Measurements from ENCODE around the gene MEIOB.

GRCh38 chr16:1857433-1858097 lies 14.4 kb downstream of the MEIOB start:
- TF ChIP-seq POLR2A (IDR thresholded peaks at IDR 0.05) = no peak
- TF ChIP-seq, protein P1, sequence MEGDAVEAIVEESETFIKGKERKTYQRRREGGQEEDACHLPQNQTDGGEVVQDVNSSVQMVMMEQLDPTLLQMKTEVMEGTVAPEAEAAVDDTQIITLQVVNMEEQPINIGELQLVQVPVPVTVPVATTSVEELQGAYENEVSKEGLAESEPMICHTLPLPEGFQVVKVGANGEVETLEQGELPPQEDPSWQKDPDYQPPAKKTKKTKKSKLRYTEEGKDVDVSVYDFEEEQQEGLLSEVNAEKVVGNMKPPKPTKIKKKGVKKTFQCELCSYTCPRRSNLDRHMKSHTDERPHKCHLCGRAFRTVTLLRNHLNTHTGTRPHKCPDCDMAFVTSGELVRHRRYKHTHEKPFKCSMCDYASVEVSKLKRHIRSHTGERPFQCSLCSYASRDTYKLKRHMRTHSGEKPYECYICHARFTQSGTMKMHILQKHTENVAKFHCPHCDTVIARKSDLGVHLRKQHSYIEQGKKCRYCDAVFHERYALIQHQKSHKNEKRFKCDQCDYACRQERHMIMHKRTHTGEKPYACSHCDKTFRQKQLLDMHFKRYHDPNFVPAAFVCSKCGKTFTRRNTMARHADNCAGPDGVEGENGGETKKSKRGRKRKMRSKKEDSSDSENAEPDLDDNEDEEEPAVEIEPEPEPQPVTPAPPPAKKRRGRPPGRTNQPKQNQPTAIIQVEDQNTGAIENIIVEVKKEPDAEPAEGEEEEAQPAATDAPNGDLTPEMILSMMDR (IDR thresholded peaks at IDR 0.05) = no peak

All from stomach (tissue), 4 donors.